NK-92 (cell line): Measurements from ENCODE around the gene GPSM1.

Experiments used
- DNase-seq: peaks from one replicate; lab custom pipeline; 2025; ENCODE audit not compliant: unreplicated experiment; lab: John Stamatoyannopoulos, UW

The GPSM1 gene

DNA sequence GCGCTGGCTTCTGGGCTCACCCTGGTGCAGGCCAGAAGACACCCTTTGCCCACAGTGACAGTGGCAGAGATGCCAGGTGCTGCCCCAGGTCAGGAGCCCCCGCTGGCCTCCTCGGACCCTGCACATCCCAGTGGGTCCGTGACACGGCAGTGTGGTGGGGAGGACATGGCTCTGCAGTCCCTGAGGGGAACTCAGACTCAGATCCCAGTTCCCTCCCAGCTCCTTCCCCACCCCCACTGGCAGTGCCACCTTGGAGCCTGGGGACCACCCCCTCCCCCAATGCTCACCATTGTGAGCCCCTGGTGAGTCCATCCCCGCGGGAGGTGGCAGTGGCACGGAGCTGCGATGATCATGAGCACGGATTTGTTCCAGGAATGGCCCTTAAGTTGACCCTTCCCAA, 22.9 kb upstream of the GPSM1 start:
- no peak for DNase-seq

DNA sequence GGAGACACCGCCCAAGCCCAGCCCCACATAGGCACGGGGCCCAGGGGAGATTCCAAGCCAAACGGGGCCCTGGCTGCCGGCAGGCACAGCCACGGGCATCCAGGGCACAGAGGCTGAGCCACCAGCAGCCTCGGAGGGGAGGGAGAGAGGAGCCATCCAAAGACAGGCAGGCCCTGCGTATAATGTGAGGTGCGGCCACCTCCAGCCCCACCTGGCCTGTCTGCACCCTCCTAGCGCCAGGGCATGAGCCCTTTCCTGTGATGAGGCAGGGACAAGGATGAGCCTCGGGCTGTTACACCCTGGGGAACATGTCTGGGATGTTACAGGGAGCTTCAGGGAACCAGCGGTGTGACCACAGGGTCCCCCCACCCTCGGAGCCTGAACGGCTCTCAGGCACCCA, 22.4 kb upstream of the GPSM1 start:
- DNase-seq = no peak

GRCh38 chr9:136305804-136306203, 21.5 kb upstream of the GPSM1 start:
- no peak for DNase-seq

DNA sequence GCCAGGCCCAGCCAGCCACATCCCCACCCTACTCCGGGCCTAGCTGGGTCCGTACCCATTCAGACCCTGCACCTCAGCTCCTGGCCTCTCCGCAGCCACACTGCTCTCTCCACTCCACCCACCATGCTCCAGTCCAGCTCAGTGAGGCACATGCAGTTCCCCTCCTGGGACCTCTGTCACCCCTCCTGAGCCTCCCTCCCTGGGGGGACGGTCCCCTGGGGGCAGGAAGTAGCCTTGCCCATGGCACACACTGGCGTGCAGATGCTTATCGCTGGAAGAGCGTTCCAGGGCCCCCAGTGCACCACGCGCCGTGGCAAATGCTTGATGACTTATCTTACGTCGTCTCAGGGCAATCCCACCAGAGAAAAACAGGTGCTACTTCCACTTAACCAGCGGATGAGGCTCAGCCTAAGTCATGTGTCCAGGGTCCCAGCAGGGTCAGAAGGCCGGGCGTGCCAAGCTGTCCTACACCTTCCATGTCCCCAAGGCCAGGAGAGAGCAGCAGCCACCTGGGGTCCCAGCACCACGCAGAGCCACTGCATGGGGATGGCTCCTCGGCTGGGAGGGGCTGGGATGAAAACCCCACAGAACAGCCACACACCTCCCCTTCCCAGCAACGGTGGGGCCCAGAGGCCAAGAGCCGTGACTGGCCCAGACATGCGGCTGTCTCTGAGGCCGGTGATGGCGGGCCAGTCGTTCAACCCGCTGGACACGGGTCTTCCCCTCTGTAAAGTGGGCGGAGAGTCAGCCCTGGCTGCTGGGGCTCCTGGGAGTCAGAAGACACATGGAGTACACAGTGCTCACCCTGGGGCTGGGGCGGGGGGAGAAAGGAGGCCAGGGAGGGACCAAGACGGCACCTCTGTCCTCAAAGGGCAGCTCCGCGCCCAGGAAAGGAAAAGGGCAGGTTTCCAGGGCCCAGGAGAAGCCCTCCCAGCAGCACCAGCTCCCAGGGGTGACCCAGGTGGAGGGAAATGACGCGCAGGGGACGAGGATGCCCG, 20.8 kb upstream of the GPSM1 start:
- no peak for DNase-seq

GRCh38 chr9:136307215-136307750, 20.1 kb upstream of the GPSM1 start:
- no peak for DNase-seq

GRCh38 chr9:136308006-136308701, 19.2 kb upstream of the GPSM1 start:
- no peak for DNase-seq

DNA sequence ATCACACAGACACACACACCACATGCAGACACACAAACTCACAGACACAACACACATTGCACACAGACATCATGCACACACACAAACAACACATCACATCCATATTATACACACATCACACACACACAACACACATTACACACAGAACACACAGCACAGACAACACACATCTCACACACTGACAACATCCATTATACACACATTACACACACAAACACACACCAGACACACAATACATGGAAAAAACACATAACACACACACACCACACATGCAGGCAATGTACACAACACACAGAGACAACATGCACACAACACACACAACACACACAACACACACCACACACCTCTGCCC, 18.7 kb upstream of the GPSM1 start:
- no peak for DNase-seq

- no peak for DNase-seq
Observed at GRCh38 chr9:136309101-136309801, 18.1 kb upstream of the GPSM1 start.

GRCh38 chr9:136309806-136310220, 17.5 kb upstream of the GPSM1 start:
- DNase-seq = no peak

DNA sequence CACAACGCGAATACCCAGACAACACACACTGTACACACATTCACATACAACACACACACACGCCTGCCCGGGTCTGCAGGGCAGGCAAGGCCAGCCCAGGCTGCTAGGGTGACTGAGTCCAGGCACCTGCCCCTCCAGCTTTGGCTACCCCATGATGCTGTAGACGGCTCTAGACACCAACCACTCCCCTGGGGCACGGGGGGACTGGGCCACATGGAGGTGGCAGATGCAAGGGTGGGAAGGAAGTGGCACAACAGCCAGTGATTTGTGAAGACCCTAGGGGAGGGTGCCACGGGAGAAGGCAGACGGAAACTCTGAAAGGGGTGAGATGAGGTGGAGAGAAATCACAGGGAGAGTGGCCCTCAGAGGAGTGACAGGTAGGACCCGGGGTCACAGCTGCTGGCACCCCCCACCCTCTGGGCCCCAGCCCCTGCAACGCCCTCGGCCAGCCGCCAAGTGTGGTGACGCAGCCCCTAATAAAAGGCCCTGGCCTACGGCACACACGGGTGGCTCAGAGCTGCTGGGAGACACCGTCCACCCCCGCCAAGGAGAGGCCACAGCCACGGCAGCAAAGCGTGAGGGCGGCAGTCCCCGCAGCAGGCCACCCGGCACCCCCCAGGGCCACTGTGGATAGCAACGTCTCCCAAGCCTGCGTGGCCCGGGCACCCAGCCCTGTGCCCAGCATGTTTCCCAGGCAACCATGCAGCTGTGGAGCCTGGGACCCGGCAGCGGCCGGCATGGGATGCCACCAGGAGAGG, 16.9 kb upstream of the GPSM1 start:
- no peak for DNase-seq

- no peak for DNase-seq
Observed at GRCh38 chr9:136311051-136312008, 16.0 kb upstream of the GPSM1 start.

GRCh38 chr9:136312009-136312375, 15.3 kb upstream of the GPSM1 start:
- no peak for DNase-seq

DNA sequence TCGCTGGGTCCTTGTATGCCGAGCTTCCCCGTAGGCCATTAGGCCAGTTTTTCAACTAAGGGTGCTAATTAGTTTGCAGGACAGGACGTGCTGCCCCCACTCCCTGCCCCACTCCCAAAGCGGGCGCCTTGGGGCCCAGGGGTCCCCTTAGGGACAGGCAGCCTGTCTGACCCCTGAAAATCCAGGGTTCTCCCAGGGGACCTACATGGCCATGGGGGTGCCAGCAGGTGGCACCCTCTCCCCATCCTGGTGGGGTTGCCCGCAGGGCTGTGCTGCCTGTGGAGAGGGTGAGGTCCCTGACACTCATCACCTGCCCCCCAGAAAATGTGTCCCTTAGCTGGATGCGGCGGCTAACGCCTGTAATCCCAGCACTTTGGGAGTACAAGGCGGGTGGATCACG, 14.9 kb upstream of the GPSM1 start:
- DNase-seq = no peak

DNA sequence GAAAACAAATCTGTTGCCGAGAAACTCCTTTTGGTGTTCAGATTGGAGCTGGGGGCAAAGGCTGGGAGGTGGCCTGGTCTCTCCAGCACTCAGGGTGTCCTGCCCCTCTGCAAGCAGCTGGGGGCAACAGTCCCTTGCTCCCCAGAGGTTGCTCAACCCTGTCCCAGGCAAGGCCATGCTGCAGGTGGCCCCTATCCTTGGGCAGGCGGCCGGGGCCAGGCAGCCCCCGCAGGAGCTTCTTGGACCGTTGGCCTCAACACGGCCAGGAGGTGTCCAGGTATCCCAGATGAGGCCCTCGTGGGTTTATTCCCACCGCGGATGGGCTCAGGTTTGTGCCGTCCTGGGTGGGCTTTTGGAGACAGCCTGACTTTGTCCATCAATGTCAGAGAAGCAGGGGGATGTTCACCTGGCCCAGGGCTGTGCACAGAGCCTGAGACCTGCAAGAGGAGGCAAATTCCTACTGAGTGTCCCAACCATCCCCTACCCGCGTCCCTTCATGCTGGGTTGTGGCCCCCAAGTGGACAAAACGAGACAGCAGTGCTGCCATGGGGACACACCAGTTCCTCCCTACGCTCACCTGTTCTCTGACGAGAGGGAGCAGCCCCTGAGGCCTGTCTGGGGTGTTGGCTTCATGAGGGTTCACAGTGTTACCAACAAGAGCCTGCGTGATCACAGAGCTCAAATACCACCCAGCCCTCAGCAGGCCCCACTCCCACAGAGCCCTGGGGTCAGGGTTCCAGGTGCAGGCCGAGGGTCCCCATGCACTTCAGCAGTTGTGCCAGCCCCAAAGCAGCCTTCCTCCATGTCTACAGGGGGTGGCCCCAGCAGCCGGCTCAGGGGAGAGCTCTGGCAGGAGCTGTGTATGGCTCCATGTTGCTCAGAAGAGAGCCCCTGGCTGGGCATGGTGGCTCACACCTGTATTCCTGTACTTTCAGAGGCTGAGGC, 14.0 kb upstream of the GPSM1 start:
- no peak for DNase-seq

DNA sequence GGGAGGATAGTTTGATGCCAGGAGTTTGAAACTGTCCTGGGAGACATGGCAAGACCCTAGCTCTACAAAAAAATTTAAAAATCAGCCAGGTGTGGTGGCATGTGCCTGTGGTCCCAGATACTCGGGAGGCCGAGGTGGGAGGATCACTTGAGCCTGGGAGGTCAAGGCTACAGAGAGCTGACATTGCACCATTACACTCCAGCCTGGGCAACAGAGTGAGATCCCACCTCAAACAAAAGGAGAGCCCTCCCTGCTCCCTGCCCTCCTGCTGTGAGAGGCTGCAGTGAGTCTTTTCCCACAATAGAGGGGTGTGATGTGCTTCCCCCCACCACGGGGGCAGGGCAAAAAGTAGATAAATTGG, 13.3 kb upstream of the GPSM1 start:
- DNase-seq = no peak

GRCh38 chr9:136314944-136315343, 12.4 kb upstream of the GPSM1 start:
- DNase-seq = no peak

- DNase-seq = no peak
Observed at GRCh38 chr9:136316271-136316751, 11.0 kb upstream of the GPSM1 start.

GRCh38 chr9:136316896-136317676, 10.3 kb upstream of the GPSM1 start:
- DNase-seq = no peak
